ENCODE measurements around the gene ZNF524.

Gene ZNF524

GRCh38 chr19:55611300-55611982, 11.4 kb downstream of the ZNF524 start:
- peaks cover 43% of the 10 kb centered on the region for H4K20me1 ChIP-seq (ENCODE audit: insufficient read depth, low read length)
- DNase-seq (no peak), ATAC-seq (ENCODE audit: insufficient read depth, low read depth) (no peak)
- no peak for TF ChIP-seq EZH2 (IDR thresholded peaks at IDR 0.05; ENCODE audit: borderline replicate concordance, low read depth, low read length, severe bottlenecking)
- no peak for TF ChIP-seq CTCF (IDR thresholded peaks at IDR 0.05; ENCODE audit: borderline replicate concordance, extremely low read depth, low read length, poor library complexity, severe bottlenecking)
- no peaks in the 10 kb centered on the region for H3K9me3 ChIP-seq (ENCODE audit: insufficient read depth, low read length, severe bottlenecking)
- no peak overlapping the region for H2AFZ ChIP-seq (ENCODE audit: low read depth, low read length)
- H3K4me1 ChIP-seq (ENCODE audit: insufficient read depth, low read length), result peaks cover 19% of the 10 kb centered on the region
- no peak overlapping the region for H3K9ac ChIP-seq (ENCODE audit: low read depth, low read length)
- H3K4me2 ChIP-seq (ENCODE audit: insufficient read depth, low read length), result no peak overlapping the region
- H3K27me3 ChIP-seq (ENCODE audit: insufficient read depth, low read length, poor library complexity), result no peaks in the 10 kb centered on the region
- peaks cover 67% of the 10 kb centered on the region for H3K79me2 ChIP-seq (ENCODE audit: insufficient read depth, low read length)
- H3K4me3 ChIP-seq (ENCODE audit: low read depth in 1 of 2, low read length in 2 of 2), result no peak overlapping the region
- H3K36me3 ChIP-seq (ENCODE audit: insufficient read depth, low read length), result peaks cover 55% of the 10 kb centered on the region
- H3K27ac ChIP-seq (ENCODE audit: low read length), result no peak overlapping the region

- Histone ChIP-seq H4K20me1 (ENCODE audit: insufficient read depth, low read length) (peaks cover 43% of the 10 kb centered on the region), H3K9ac (ENCODE audit: low read depth, low read length) (no peak overlapping the region), H3K4me2 (ENCODE audit: insufficient read depth, low read length) (no peak overlapping the region), H3K4me1 (ENCODE audit: insufficient read depth, low read length) (peaks cover 12% of the 10 kb centered on the region), H3K79me2 (ENCODE audit: insufficient read depth, low read length) (peaks cover 61% of the 10 kb centered on the region), H3K27me3 (ENCODE audit: insufficient read depth, low read length, poor library complexity) (no peaks in the 10 kb centered on the region), H3K27ac (ENCODE audit: low read length) (no peak overlapping the region), H3K9me3 (ENCODE audit: insufficient read depth, low read length, severe bottlenecking) (no peaks in the 10 kb centered on the region), H3K36me3 (ENCODE audit: insufficient read depth, low read length) (peaks cover 54% of the 10 kb centered on the region), H3K4me3 (ENCODE audit: low read depth in 1 of 2, low read length in 2 of 2) (no peak overlapping the region), H2AFZ (ENCODE audit: low read depth, low read length) (no peak overlapping the region)
- TF ChIP-seq CTCF (IDR thresholded peaks at IDR 0.05; ENCODE audit: borderline replicate concordance, extremely low read depth, low read length, poor library complexity, severe bottlenecking) (no peak), EZH2 (IDR thresholded peaks at IDR 0.05; ENCODE audit: borderline replicate concordance, low read depth, low read length, severe bottlenecking) (no peak)
- DNase-seq (no peak), ATAC-seq (ENCODE audit: insufficient read depth, low read depth) (no peak)
Measured at GRCh38 chr19:55611983-55612645, 12.0 kb downstream of the ZNF524 start.

- peaks cover 49% of the 10 kb centered on the region for H3K79me2 ChIP-seq (ENCODE audit: insufficient read depth, low read length)
- peaks cover 2% of the 10 kb centered on the region; the same call in 1 of the 2 replicates for H3K4me1 ChIP-seq (ENCODE audit: insufficient read depth, low read length)
- H3K27me3 ChIP-seq (ENCODE audit: insufficient read depth, low read length, poor library complexity), result no peaks in the 10 kb centered on the region
- H4K20me1 ChIP-seq (ENCODE audit: insufficient read depth, low read length), result peaks cover 43% of the 10 kb centered on the region
- no peak overlapping the region for H3K4me3 ChIP-seq (ENCODE audit: low read depth in 1 of 2, low read length in 2 of 2)
- no peaks in the 10 kb centered on the region for H3K9me3 ChIP-seq (ENCODE audit: insufficient read depth, low read length, severe bottlenecking)
- H3K4me2 ChIP-seq (ENCODE audit: insufficient read depth, low read length), result no peak overlapping the region
- H3K27ac ChIP-seq (ENCODE audit: low read length), result no peak overlapping the region
- DNase-seq, result no peak
- H3K36me3 ChIP-seq (ENCODE audit: insufficient read depth, low read length), result peaks cover 59% of the 10 kb centered on the region
- no peak overlapping the region for H2AFZ ChIP-seq (ENCODE audit: low read depth, low read length)
- TF ChIP-seq CTCF (IDR thresholded peaks at IDR 0.05; ENCODE audit: borderline replicate concordance, extremely low read depth, low read length, poor library complexity, severe bottlenecking), result no peak
- TF ChIP-seq EZH2 (IDR thresholded peaks at IDR 0.05; ENCODE audit: borderline replicate concordance, low read depth, low read length, severe bottlenecking), result no peak
- H3K9ac ChIP-seq (ENCODE audit: low read depth, low read length), result no peak overlapping the region
- no peak for ATAC-seq (ENCODE audit: insufficient read depth, low read depth)
Measured at GRCh38 chr19:55613396-55613795, 13.3 kb downstream of the ZNF524 start.

Measured in DND-41 (cell line).